H1 (cell line): ENCODE measurements around the gene SLC25A21.

Source experiments
- CBX8 ChIP-seq: fragments of 300-800, 300-1000 bp; sonication (generic); IDR thresholded peaks from 2 replicates; pipeline ENCODE4 v1.7.1; 2016; ENCODE audit warnings: low read depth, low read length, borderline replicate concordance
- EP300 ChIP-seq, 2 experiments: IDR thresholded peaks; 1 replicate in 1 of 2; 2 replicates in 1 of 2; pipeline ENCODE4 v1.6.1; 2011 to 2012; ENCODE audit warnings: low read depth in 2 of 2, low read length in 2 of 2, mild to moderate bottlenecking in 2 of 2, borderline replicate concordance in 1 of 2, inconsistent platforms in 1 of 2, moderate library complexity in 1 of 2
- GABPA ChIP-seq: IDR thresholded peaks from 2 replicates; pipeline ENCODE4 v1.6.1; 2011; ENCODE audit warnings: mild to moderate bottlenecking, low read length, moderate library complexity, borderline replicate concordance; ENCODE audit not compliant: insufficient read depth
- HDAC2 ChIP-seq, 2 experiments: fragments of 300-600 bp in 1 of 2; sonication (generic) in 1 of 2; IDR thresholded peaks; 2 replicates each; pipeline ENCODE4 v1.6.1; 2011 to 2012; ENCODE audit warnings: low read depth in 2 of 2, low read length in 2 of 2, mild to moderate bottlenecking in 2 of 2, moderate library complexity in 2 of 2, borderline replicate concordance in 1 of 2, inconsistent platforms in 1 of 2
- HDAC6 ChIP-seq: IDR thresholded peaks from one replicate; pipeline ENCODE4 v1.7.1; 2012; ENCODE audit warnings: low read depth, mild to moderate bottlenecking, inconsistent platforms, low read length, moderate library complexity
- POLR2A ChIP-seq, 2 experiments: IDR thresholded peaks; 1 replicate in 1 of 2; 2 replicates in 1 of 2; pipeline ENCODE4 v1.6.1; 2011; ENCODE audit warnings: low read depth in 2 of 2, low read length in 2 of 2, mild to moderate bottlenecking in 2 of 2; ENCODE audit errors: control extremely low read depth in 1 of 2
- POLR2AphosphoS5 ChIP-seq: IDR thresholded peaks from 2 replicates; pipeline ENCODE4 v1.6.1; 2011; ENCODE audit warnings: low read depth, low read length
- POU5F1 ChIP-seq: IDR thresholded peaks from 2 replicates; pipeline ENCODE4 v1.6.1; 2011; ENCODE audit warnings: low read depth, mild to moderate bottlenecking, low read length, moderate library complexity
- RAD21 ChIP-seq, 2 experiments: IDR thresholded peaks in 1 of 2; conservative IDR thresholded peaks in 1 of 2; 2 replicates each; pipeline ENCODE4 v1.6.1; 2011; ENCODE audit warnings: low read depth in 2 of 2, low read length in 2 of 2, improper control_type of control experiment in 1 of 2, inconsistent platforms in 1 of 2, mild to moderate bottlenecking in 1 of 2, moderate library complexity in 1 of 2
- RFX5 ChIP-seq: IDR thresholded peaks from 2 replicates; pipeline ENCODE4 v1.6.1; 2011; ENCODE audit warnings: low read depth, low read length, improper control_type of control experiment, borderline replicate concordance
- SP1 ChIP-seq: IDR thresholded peaks from 2 replicates; pipeline ENCODE4 v1.6.1; 2011; ENCODE audit warnings: low read depth, low read length
- TF ChIP-seq, protein P1 (sequence below), 3 experiments: IDR thresholded peaks; 1 replicate in 2 of 3; 2 replicates in 1 of 3; pipeline versions ENCODE4 v1.5.1 to v1.6.1; 2011; ENCODE audit warnings: low read length in 3 of 3, mild to moderate bottlenecking in 3 of 3, inconsistent platforms in 2 of 3, low read depth in 1 of 3, moderate library complexity in 1 of 3; ENCODE audit not compliant: insufficient read depth in 1 of 3; ENCODE audit errors: control extremely low read depth in 1 of 3
- TF ChIP-seq, protein P2 (sequence below): IDR thresholded peaks from 2 replicates; pipeline ENCODE4 v1.6.1; 2011; ENCODE audit warnings: low read length, improper control_type of control experiment

DNA sequence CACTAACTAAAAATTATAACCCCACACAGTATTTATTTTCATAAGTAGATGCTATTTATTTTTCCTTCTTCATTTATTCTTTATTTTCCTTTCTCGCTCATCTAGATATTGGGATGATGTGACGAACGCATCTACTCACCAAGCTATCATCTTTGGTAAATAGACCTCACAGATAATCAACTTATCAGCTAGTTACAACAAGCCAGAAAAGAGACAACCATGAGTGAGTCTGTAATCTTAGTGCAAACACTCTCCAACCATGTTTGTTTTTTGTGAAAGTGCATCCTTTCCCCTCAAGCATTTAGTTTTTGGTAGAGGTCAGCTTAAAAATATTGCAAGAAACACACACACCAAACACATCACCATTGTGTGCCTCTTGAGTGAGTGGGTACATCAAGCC lies 84.9 kb downstream of the SLC25A21 start:
- TF ChIP-seq POLR2AphosphoS5 (no peak), SP1 (no peak), EP300 (IDR thresholded peaks at IDR 0.05; ENCODE audit: borderline replicate concordance in 1 of 2, low read depth in 2 of 2, low read length in 2 of 2) (no peak), RFX5 (no peak), CBX8 (no peak), HDAC6 (no peak), HDAC2 (IDR thresholded peaks at IDR 0.05; ENCODE audit: borderline replicate concordance in 1 of 2, low read depth in 2 of 2, low read length in 2 of 2) (no peak), GABPA (no peak), POLR2A (IDR thresholded peaks at IDR 0.05; ENCODE audit: control extremely low read depth in 1 of 2, low read depth in 2 of 2, low read length in 2 of 2) (no peak), RAD21 (IDR thresholded peaks at IDR 0.05 in 1 of 2, conservative IDR thresholded peaks at IDR 0.05 in 1 of 2; ENCODE audit: low read depth in 2 of 2, low read length in 2 of 2) (no peak), POU5F1 (no peak)
- TF ChIP-seq, protein P1, sequence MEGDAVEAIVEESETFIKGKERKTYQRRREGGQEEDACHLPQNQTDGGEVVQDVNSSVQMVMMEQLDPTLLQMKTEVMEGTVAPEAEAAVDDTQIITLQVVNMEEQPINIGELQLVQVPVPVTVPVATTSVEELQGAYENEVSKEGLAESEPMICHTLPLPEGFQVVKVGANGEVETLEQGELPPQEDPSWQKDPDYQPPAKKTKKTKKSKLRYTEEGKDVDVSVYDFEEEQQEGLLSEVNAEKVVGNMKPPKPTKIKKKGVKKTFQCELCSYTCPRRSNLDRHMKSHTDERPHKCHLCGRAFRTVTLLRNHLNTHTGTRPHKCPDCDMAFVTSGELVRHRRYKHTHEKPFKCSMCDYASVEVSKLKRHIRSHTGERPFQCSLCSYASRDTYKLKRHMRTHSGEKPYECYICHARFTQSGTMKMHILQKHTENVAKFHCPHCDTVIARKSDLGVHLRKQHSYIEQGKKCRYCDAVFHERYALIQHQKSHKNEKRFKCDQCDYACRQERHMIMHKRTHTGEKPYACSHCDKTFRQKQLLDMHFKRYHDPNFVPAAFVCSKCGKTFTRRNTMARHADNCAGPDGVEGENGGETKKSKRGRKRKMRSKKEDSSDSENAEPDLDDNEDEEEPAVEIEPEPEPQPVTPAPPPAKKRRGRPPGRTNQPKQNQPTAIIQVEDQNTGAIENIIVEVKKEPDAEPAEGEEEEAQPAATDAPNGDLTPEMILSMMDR (IDR thresholded peaks at IDR 0.05; ENCODE audit: control extremely low read depth in 1 of 3, insufficient read depth in 1 of 3, low read depth in 1 of 3, low read length in 3 of 3) = no peak
- TF ChIP-seq, protein P2, sequence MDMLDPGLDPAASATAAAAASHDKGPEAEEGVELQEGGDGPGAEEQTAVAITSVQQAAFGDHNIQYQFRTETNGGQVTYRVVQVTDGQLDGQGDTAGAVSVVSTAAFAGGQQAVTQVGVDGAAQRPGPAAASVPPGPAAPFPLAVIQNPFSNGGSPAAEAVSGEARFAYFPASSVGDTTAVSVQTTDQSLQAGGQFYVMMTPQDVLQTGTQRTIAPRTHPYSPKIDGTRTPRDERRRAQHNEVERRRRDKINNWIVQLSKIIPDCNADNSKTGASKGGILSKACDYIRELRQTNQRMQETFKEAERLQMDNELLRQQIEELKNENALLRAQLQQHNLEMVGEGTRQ = no peak
